Body of pancreas (tissue), 4 donors: ENCODE measurements around the gene ADGRV1. TPM values are rescaled to one million over a fixed set of nuclear protein-coding genes. Genes with fewer than 3 reads are reported as not detected.

Experiments
- ATAC-seq: fragments of 150-250 bp; one replicate; pipeline ENCODE4 v1.9.1; 2016
- DNase-seq, 4 donors: peaks; one replicate each; pipeline ENCODE4 v3.0.0-alpha.2; 2019
- H3K27ac ChIP-seq, 4 donors: fragments of 200-600 bp; sonication (generic); 1 replicate in 3 of 4; 2 replicates in 1 of 4; pipeline versions ENCODE4 v1.5.1 to v1.6.1; 2016 to 2019; ENCODE audit warnings: mild to moderate bottlenecking in 1 of 4, mixed read lengths in 1 of 4, moderate library complexity in 1 of 4
- H3K27me3 ChIP-seq, 2 donors: fragments of 200-600 bp; sonication (generic); one replicate each; pipeline ENCODE4 v1.6.0; 2016; ENCODE audit warnings: mild to moderate bottlenecking in 1 of 2
- H3K36me3 ChIP-seq, 2 donors: fragments of 200-600 bp; sonication (generic); replicated peaks in 1 of 2; 2 replicates each; pipeline ENCODE4 v1.5.1; 2016; ENCODE audit warnings: low read depth in 2 of 2; ENCODE audit not compliant: insufficient read depth in 1 of 2
- H3K4me1 ChIP-seq: fragments of 200-600 bp; sonication (generic); one replicate; pipeline ENCODE4 v1.6.0; 2016
- H3K4me3 ChIP-seq, 2 donors: fragments of 200-600 bp; sonication (generic); 1 replicate in 1 of 2; 2 replicates in 1 of 2; pipeline ENCODE4 v1.5.1; 2016 to 2019
- H3K9me3 ChIP-seq, 3 donors: fragments of 200-600 bp; sonication (generic); 1 replicate in 2 of 3; 2 replicates in 1 of 3; pipeline ENCODE4 v1.5.1; 2016
- POLR2A ChIP-seq, 3 donors: fragments of 450-650 bp; IDR thresholded peaks; one replicate each; pipeline ENCODE4 v1.6.1; 2016; ENCODE audit warnings: antibody characterized with exemption in 3 of 3, mild to moderate bottlenecking in 2 of 3
- WGBS, 2 donors: methylation state at CpG; one replicate each; pipeline ENCODE4 v1.1.5; 2017; 5-methylcytosine and 5-hydroxymethylcytosine counted together
- intact Hi-C: fragments of 100-400 bp; cut with DNase I; formaldehyde crosslinking; loops from one replicate; pipeline ENCODE4 v1.15.1; 2023
- total RNA-seq, 2 donors: library from RNA; depleted of rRNA; stranded (reverse); fragments of >200 nt; gene quantifications; one replicate each; pipeline ENCODE4 v1.1.0, GENCODE V29; 2016
- TF ChIP-seq, protein P1 (sequence below), 7 experiments: fragments of 450-650 bp in 4 of 7; fragments of 200-600 bp in 3 of 7; sonication (generic) in 3 of 7; IDR thresholded peaks; one replicate each; pipeline ENCODE4 v1.5.1; 2016 to 2019; ENCODE audit warnings: antibody characterized with exemption in 7 of 7

The ADGRV1 gene
- total RNA-seq, 2 donors from 2014 or later, result 19.2 to 21.4 TPM

GRCh38 chr5:91077623-91078022 lies 519.0 kb downstream of the ADGRV1 start:
- Histone ChIP-seq H3K36me3 (no peaks in the 10 kb centered on the region), H3K9me3 (no peaks in the 10 kb centered on the region), H3K4me1 (peaks cover 9% of the 10 kb centered on the region), H3K27ac (no peak overlapping the region), H3K27me3 (no peaks in the 10 kb centered on the region), H3K4me3 (no peak overlapping the region)
- no peak for DNase-seq
- TF ChIP-seq, protein P1, sequence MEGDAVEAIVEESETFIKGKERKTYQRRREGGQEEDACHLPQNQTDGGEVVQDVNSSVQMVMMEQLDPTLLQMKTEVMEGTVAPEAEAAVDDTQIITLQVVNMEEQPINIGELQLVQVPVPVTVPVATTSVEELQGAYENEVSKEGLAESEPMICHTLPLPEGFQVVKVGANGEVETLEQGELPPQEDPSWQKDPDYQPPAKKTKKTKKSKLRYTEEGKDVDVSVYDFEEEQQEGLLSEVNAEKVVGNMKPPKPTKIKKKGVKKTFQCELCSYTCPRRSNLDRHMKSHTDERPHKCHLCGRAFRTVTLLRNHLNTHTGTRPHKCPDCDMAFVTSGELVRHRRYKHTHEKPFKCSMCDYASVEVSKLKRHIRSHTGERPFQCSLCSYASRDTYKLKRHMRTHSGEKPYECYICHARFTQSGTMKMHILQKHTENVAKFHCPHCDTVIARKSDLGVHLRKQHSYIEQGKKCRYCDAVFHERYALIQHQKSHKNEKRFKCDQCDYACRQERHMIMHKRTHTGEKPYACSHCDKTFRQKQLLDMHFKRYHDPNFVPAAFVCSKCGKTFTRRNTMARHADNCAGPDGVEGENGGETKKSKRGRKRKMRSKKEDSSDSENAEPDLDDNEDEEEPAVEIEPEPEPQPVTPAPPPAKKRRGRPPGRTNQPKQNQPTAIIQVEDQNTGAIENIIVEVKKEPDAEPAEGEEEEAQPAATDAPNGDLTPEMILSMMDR (IDR thresholded peaks at IDR 0.05), result no peak
- no peak for TF ChIP-seq POLR2A (IDR thresholded peaks at IDR 0.05)
- ATAC-seq, result no peak
- intact Hi-C loops, result no loop called here
- 85 to 96% methylated on average over 3 of the region's 3 CpGs for WGBS, 2 donors

GRCh38 chr5:91079037-91079436 lies 520.4 kb downstream of the ADGRV1 start:
- no peaks in the 10 kb centered on the region for H3K9me3 ChIP-seq
- TF ChIP-seq POLR2A (IDR thresholded peaks at IDR 0.05), result no peak
- TF ChIP-seq, protein P1 (IDR thresholded peaks at IDR 0.05), result no peak
- no peak for ATAC-seq

GRCh38 chr5:91089758-91090157 lies 531.2 kb downstream of the ADGRV1 start:
- Histone ChIP-seq H3K36me3 (no peaks in the 10 kb centered on the region), H3K27me3 (no peaks in the 10 kb centered on the region), H3K4me3 (no peak overlapping the region), H3K27ac (no peak overlapping the region), H3K9me3 (no peaks in the 10 kb centered on the region), H3K4me1 (peaks cover 7% of the 10 kb centered on the region)
- intact Hi-C loops, result no loop called here
- 25 to 33% methylated on average over 1 of the region's 1 CpG for WGBS, 2 donors
- no peak for TF ChIP-seq POLR2A (IDR thresholded peaks at IDR 0.05)
- TF ChIP-seq, protein P1 (IDR thresholded peaks at IDR 0.05), result no peak
- no peak for ATAC-seq
- DNase-seq, result no peak

More at GRCh38 chr5:91079037-91079436, 520.4 kb downstream of the ADGRV1 start:
- Histone ChIP-seq H3K27me3 (no peaks in the 10 kb centered on the region), H3K4me1 (peaks cover 9% of the 10 kb centered on the region), H3K36me3 (no peaks in the 10 kb centered on the region), H3K4me3 (no peak overlapping the region), H3K27ac (no peak overlapping the region)
- WGBS, 2 donors, result 31 to 32% methylated on average over 2 of the region's 2 CpGs
- no peak for DNase-seq
- intact Hi-C loops, result no loop called here

GRCh38 chr5:91090995-91091394 lies 532.4 kb downstream of the ADGRV1 start:
- H3K27me3 ChIP-seq, result no peaks in the 10 kb centered on the region
- no peak overlapping the region for H3K27ac ChIP-seq
- no peaks in the 10 kb centered on the region for H3K36me3 ChIP-seq
- H3K4me3 ChIP-seq, result no peak overlapping the region
- DNase-seq, result no peak
- 25 to 52% methylated on average over 1 of the region's 1 CpG for WGBS, 2 donors
- intact Hi-C loops, result no loop called here
- H3K9me3 ChIP-seq, result no peaks in the 10 kb centered on the region
- ATAC-seq, result no peak
- H3K4me1 ChIP-seq, result peaks cover 7% of the 10 kb centered on the region
- TF ChIP-seq, protein P1 (IDR thresholded peaks at IDR 0.05), result no peak
- TF ChIP-seq POLR2A (IDR thresholded peaks at IDR 0.05), result no peak

- no peak for DNase-seq
- ATAC-seq, result no peak
- peaks cover 7% of the 10 kb centered on the region for H3K4me1 ChIP-seq
- no peaks in the 10 kb centered on the region for H3K27me3 ChIP-seq
- no peaks in the 10 kb centered on the region for H3K36me3 ChIP-seq
- no peak overlapping the region for H3K27ac ChIP-seq
- no peak overlapping the region for H3K4me3 ChIP-seq
- TF ChIP-seq, protein P1 (IDR thresholded peaks at IDR 0.05), result no peak
- TF ChIP-seq POLR2A (IDR thresholded peaks at IDR 0.05), result no peak
- intact Hi-C loops, result no loop called here
- 83 to 87% methylated on average over 4 of the region's 4 CpGs for WGBS, 2 donors
- H3K9me3 ChIP-seq, result no peaks in the 10 kb centered on the region
Observed at GRCh38 chr5:91091471-91092234, 533.1 kb downstream of the ADGRV1 start.
